Stromal cell of bone marrow (primary cell): ENCODE results near the gene GRM4.

Source experiments
- DNase-seq: peaks from one replicate; pipeline ENCODE4 v3.0.0-alpha.2; 2012; ENCODE audit warnings: low read depth

The GRM4 gene

GRCh38 chr6:33994472-33995308 lies 151.2 kb downstream of the GRM4 start:
- no peak for DNase-seq

DNA sequence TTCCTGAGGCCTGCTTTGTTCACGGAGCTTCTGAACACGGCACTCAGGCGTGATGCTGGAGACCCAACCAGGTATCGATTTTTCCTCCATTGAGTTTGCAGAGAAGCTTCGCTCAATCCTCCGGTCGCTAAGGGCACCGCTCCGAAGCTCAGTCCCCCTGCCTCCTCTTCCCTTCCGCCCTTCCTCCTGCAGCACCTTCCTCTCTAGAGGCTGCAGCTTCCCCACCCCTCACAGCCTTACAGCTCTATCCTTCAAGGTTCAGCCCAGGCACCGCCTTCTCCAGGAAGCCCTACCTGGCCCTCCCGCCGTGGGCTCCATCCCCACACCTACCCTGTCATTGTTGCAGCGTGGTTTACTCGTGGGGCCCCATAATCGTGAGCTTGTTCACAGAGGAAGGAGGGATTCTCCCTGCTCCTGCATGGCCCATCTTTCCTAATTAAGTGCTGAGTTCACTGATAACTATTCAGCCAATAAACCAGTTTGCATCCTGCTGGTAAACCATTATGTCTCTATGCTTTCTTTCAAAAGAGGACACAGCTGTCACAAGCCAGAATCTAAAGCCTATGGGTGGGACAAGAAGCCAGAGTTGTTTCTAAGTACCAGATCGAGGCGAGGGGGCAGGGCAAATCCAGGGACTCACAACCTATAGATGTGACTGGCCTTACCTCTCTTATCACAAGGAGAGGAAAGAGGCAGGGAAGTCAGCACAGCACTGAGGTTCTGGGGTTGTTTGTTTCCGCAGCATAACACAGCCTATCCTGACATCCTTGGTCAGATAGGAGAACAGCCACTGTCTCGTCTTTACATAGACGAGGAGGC lies 152.0 kb downstream of the GRM4 start:
- DNase-seq: no peak

DNA sequence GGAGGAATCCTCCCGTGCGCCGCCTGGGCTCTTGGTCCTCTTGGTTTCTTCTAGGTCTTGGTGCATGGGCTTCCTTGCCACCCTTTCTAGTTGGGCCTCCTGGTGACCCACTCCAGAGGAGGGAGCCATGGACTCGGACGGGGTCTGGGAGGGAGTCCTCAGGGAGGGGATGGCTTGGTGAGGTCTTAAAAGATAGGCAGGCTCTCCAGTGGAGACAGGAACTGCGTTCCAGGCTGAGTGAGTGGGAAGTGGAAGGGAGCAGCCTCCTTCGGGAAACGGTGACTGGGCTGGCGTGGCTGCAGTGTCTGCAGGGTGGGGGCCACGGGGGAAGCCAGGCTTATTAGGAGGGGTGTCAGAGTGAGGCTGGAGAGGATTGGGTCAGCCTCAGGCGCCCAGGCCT lies 152.8 kb downstream of the GRM4 start:
- DNase-seq: no peak

- DNase-seq: no peak
These were observed 153.7 kb downstream of the GRM4 start for GRCh38 chr6:33992191-33992590.

- no peak for DNase-seq
These were observed 154.3 kb downstream of the GRM4 start for GRCh38 chr6:33991610-33992009.

DNA sequence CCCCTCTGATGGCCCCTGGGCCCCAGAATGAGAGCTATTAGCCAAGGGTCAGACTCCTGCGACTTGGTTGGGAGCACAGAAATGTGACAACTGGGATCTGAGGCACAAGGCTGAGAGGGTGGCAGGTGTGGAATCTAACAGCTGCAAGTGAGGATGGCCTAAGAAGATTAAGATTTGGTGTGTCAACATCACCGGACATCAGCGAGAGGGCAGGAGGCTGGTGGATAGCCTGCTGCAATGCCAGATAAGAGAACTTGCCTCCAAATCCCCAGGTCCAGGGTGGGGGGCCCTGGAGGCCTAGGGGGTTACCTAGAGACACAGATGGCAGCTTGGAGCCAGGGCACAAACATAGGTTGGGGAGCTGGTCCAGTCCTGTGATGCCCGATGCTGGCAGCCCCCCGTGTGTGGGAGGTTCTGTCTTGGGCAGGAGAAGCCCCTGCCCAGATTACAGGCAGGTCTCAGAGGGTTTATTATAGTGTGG lies 155.8 kb downstream of the GRM4 start:
- no peak for DNase-seq

- DNase-seq: no peak
These were observed 156.7 kb downstream of the GRM4 start for GRCh38 chr6:33989016-33989854.

- no peak for DNase-seq
These were observed 157.5 kb downstream of the GRM4 start for GRCh38 chr6:33988121-33989015.

- DNase-seq: no peak
These were observed 158.3 kb downstream of the GRM4 start for GRCh38 chr6:33987531-33988021.

GRCh38 chr6:33985947-33986346 lies 159.9 kb downstream of the GRM4 start:
- DNase-seq: no peak

DNA sequence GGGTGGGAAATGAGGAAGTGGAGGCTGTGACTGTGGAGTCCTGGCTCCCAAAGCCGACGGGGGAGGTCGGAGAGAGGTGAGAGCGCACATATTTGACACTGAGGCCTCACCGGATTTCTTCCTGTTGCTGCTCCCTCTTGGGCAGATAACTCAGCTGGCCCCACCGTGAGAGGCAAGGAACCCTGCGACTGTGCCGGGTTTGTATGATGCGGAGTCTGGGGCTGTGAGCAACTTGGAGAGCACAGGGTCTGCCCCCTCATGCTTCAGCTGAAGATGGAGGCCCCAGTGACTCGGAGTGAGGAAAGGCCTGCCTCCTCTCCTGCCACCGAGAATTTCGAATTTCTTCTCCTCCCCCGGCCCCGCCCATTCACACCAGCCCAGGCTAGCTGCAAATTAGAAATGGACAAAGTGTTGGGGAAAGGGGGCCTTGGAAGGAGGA lies 160.6 kb downstream of the GRM4 start:
- no peak for DNase-seq

DNA sequence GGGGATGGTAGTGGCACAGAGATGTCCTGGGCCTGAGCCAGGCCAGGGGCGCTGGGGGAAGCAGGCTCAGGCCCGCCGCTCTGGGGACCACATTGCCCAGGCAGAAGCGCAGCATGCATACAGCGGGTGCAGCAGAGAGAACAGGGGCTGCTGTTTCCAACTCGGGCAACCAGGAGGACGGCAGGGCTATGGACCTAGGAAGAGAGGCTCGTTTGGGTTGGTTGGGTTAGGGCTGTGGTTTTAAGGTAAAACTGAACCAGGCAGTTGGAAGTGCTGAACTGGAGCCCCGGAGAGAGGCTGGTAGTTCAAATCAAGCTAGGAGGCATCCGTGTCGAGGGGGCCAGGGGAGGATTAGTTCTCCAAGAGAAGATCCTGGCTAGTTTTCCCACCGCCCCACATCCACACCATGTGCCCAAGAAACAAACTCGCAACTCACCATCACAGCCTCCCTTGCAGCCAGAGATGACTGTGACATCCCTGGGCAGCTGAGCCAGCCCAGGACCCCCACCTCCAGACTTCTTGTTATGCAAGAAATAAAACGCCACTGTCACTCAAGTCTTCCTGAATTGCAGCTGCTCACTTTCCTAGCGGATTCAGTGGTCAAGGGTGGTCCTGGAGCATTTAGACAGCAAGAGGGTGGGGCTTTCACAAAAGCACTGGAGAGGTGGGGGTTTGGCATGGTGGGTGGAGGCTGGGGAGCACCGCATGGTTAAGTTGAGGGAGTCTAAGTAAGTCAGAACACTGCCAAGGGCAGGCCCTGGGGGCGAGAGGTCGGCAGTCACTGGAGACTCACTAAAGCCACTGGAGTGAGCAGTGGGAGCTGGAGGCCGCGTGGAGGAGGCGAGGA lies 161.2 kb downstream of the GRM4 start:
- DNase-seq: no peak

GRCh38 chr6:33983721-33984465 lies 162.0 kb downstream of the GRM4 start:
- no peak for DNase-seq

DNA sequence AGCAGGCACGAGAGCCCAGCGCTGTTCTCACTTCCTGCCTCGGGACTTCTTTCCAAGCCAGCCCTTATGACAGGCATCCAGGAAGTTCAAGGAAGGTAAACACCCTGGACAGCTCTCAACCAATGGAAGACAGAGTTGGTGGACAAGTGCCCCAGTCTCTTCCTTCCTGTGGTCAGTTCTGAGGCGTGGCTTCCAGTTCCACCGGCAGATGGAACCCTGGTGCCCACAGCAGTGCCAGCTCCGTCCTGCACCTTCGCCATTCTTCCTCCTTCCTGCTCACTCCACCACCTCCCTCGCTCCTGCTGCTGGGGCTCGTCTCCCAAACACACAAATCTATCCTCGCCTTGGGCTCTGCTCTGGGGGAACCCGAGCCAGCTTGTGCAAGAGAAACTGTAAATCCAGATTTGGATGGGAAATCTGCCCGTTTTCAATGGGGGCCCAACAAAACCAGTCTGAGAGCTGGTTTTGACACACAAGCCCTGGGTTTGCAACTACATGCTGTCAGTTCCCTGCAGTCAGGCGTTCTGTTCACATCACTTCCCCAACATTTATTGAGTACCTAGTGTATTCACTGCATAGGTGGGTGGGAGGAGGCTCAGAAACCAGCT lies 162.7 kb downstream of the GRM4 start:
- no peak for DNase-seq

- no peak for DNase-seq
These were observed 164.0 kb downstream of the GRM4 start for GRCh38 chr6:33981861-33982260.

DNA sequence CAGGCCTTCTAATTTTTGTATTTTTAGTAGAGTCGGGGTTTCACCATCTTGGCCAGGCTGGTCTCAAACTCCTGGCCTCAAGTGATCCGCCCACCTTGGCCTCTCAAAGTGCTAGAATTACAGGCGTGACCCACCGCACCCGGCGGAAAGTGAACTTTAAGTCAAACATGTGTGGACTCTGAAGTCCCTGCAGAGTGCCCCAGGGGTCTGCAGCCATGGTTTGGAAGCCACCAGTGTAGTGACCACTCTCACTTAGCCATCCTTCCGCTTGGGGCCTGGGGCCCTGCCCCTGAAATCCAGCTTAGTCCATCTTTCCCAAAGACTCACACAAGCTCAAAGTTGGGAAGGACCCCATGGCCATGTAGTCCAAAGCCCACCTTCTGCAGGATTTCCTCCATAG lies 164.5 kb downstream of the GRM4 start:
- DNase-seq: no peak

- no peak for DNase-seq
These were observed 165.4 kb downstream of the GRM4 start for GRCh38 chr6:33980176-33981175.

GRCh38 chr6:33979750-33980149 lies 166.1 kb downstream of the GRM4 start:
- no peak for DNase-seq
